Keratinocyte (primary cell): Measurements from ENCODE around the gene GANAB. TPM values are rescaled to one million over a fixed set of nuclear protein-coding genes. Genes with fewer than 3 reads are reported as not detected.
A peak's percentile ranks its signal among the peaks of the same experiment; 100 is the strongest.

ENCODE experiments used
- DNase-seq: peaks from one replicate; pipeline ENCODE4 v3.0.0-alpha.2; 2011; ENCODE audit warnings: low read depth, missing footprints, low spot score
- FAIRE-seq: peaks from 2 replicates; lab custom pipeline; 2011; peaks lifted over from hg19 to GRCh38; lab: Jason Lieb, UNC
- H2AFZ ChIP-seq: 2 replicates; pipeline ENCODE4 v1.6.0; 2012; ENCODE audit warnings: low read length, control low read depth, inconsistent platforms; ENCODE audit not compliant: control insufficient read depth
- H3K27ac ChIP-seq: 2 replicates; pipeline ENCODE4 v1.5.1; 2011; ENCODE audit warnings: low read length; ENCODE audit not compliant: control insufficient read depth, insufficient read depth
- H3K27me3 ChIP-seq: 3 replicates; pipeline ENCODE4 v1.6.0; 2011; ENCODE audit warnings: low read length; ENCODE audit not compliant: control insufficient read depth, insufficient read depth; ENCODE audit errors: extremely low read depth
- H3K36me3 ChIP-seq, 2 experiments: 2 replicates in 1 of 2; 3 replicates in 1 of 2; pipeline ENCODE4 v1.5.1; 2011; ENCODE audit warnings: low read length in 2 of 2, mild to moderate bottlenecking in 1 of 2; ENCODE audit not compliant: control insufficient read depth in 2 of 2, insufficient read depth in 2 of 2; ENCODE audit errors: extremely low read depth in 1 of 2
- H3K4me1 ChIP-seq: 3 replicates; pipeline ENCODE4 v1.5.1; 2011; ENCODE audit warnings: low read length; ENCODE audit not compliant: control insufficient read depth, insufficient read depth; ENCODE audit errors: extremely low read depth
- H3K4me2 ChIP-seq: 3 replicates; pipeline ENCODE4 v1.6.0; 2011; ENCODE audit warnings: low read depth, low read length; ENCODE audit not compliant: control insufficient read depth, insufficient read depth; ENCODE audit errors: extremely low read depth
- H3K4me3 ChIP-seq, 3 experiments: fragments of 200-600 bp in 1 of 3; sonication (generic) in 1 of 3; 2 replicates in 2 of 3; 3 replicates in 1 of 3; pipeline ENCODE4 v1.5.1; 2011 to 2016; ENCODE audit warnings: low read length in 3 of 3, mild to moderate bottlenecking in 3 of 3, control low read depth in 2 of 3, inconsistent platforms in 1 of 3, low read depth in 1 of 3, mixed read lengths in 1 of 3, mixed run types in 1 of 3, moderate library complexity in 1 of 3; ENCODE audit not compliant: control insufficient read depth in 2 of 3, insufficient read depth in 2 of 3; ENCODE audit errors: extremely low read depth in 1 of 3
- H3K79me2 ChIP-seq: 2 replicates; pipeline ENCODE4 v1.6.0; 2012; ENCODE audit warnings: low read length; ENCODE audit not compliant: control insufficient read depth, insufficient read depth
- H3K9ac ChIP-seq: 3 replicates; pipeline ENCODE4 v1.6.0; 2011; ENCODE audit warnings: low read length; ENCODE audit not compliant: control insufficient read depth, insufficient read depth; ENCODE audit errors: extremely low read depth
- H3K9me1 ChIP-seq: 3 replicates; pipeline ENCODE4 v1.6.0; 2011; ENCODE audit warnings: low read length; ENCODE audit not compliant: control insufficient read depth, insufficient read depth; ENCODE audit errors: extremely low read depth
- H3K9me3 ChIP-seq: 2 replicates; pipeline ENCODE4 v1.5.1; 2012; ENCODE audit warnings: low read depth, low read length; ENCODE audit not compliant: control insufficient read depth
- H4K20me1 ChIP-seq: 3 replicates; pipeline ENCODE4 v1.6.0; 2011; ENCODE audit warnings: low read length; ENCODE audit not compliant: control insufficient read depth, insufficient read depth; ENCODE audit errors: extremely low read depth
- CTCF ChIP-seq, 3 experiments: IDR thresholded peaks in 1 of 3; conservative IDR thresholded peaks in 1 of 3; optimal IDR thresholded peaks in 1 of 3; 2 replicates in 2 of 3; 3 replicates in 1 of 3; pipeline versions ENCODE3 to v1.5.1; 2011; ENCODE audit warnings: low read length in 3 of 3, mild to moderate bottlenecking in 3 of 3, moderate library complexity in 2 of 3, control low read depth in 1 of 3, inconsistent platforms in 1 of 3; ENCODE audit not compliant: insufficient read depth in 2 of 3; ENCODE audit errors: extremely low read depth in 1 of 3
- EZH2 ChIP-seq: IDR thresholded peaks from one replicate; pipeline ENCODE4 v1.6.1; 2012; ENCODE audit warnings: inconsistent platforms, mild to moderate bottlenecking, low read length, moderate library complexity
- dilution Hi-C: fragments of 300-500 bp; cut with MboI; formaldehyde crosslinking; loops from one replicate; pipeline ENCODE4 v1.7.0; 2020; ENCODE audit warnings: low sequenced_read_pairs; ENCODE audit not compliant: extremely low pct_ligation_motif_present
- polyA plus RNA-seq, 5 experiments: library from polyadenylated mRNA; depleted of rRNA in 3 of 5; stranded (reverse) in 3 of 5; stranded (forward) in 1 of 5; unstranded in 1 of 5; fragments of >200 nt; gene quantifications; 1 replicate in 1 of 5; 2 replicates in 3 of 5; 3 replicates in 1 of 5; pipeline versions ENCODE4 v1.2.1 to v1.2.3, GENCODE V29; 2011 to 2012; ENCODE audit warnings: missing spikeins in 2 of 5, low read depth in 1 of 5, low replicate concordance in 1 of 5

The GANAB gene
- polyA plus RNA-seq, 1 donor (not counting 4 experiments of a cell fraction or from before 2014, with no cell fraction given), result 153 TPM

- DNase-seq (no peak), FAIRE-seq (no peak)
- Histone ChIP-seq H3K9me3 (no peaks in the 10 kb centered on the region), H3K4me1 (peaks cover 24% of the 10 kb centered on the region), H3K9me1 (no peaks in the 10 kb centered on the region), H3K4me3 (no peak overlapping the region), H3K27ac (no peak overlapping the region), H2AFZ (no peak overlapping the region), H3K9ac (no peak overlapping the region), H3K36me3 (peaks cover 14 to 26% of the 10 kb centered on the region in 2 experiments), H3K4me2 (peak overlapping the region; percentile 81), H3K27me3 (no peaks in the 10 kb centered on the region), H3K79me2 (peaks cover 44% of the 10 kb centered on the region), H4K20me1 (no peaks in the 10 kb centered on the region)
- TF ChIP-seq CTCF (optimal IDR thresholded peaks at IDR 0.05 in 1 of 3, IDR thresholded peaks at IDR 0.05 in 1 of 3, conservative IDR thresholded peaks at IDR 0.05 in 1 of 3; ENCODE audit: extremely low read depth in 1 of 3, insufficient read depth in 2 of 3, low read length in 3 of 3), result no peak
- TF ChIP-seq EZH2, result no peak
- dilution Hi-C loops, result no loop called here
These were observed 26.7 kb upstream of the GANAB start for GRCh38 chr11:62673196-62673525.

GRCh38 chr11:62671608-62672389, 25.4 kb upstream of the GANAB start, which contains the start of the genes LBHD1 and UQCC3:
TSS of gene LBHD1 (minus strand) at chr11:62672267. CDS start at chr11:62670031, 2,236 bp downstream.
TSS of gene UQCC3 (plus strand) at chr11:62671673. CDS start at chr11:62671746, 73 bp downstream.
- Histone ChIP-seq H2AFZ (peak within 1 kb of the TSS; percentile 96), H3K27ac (peak within 1 kb of the TSS; percentile 88), H3K4me1 (peaks cover 20% of the 10 kb centered on the region), H3K27me3 (no peaks in the 10 kb centered on the region), H3K4me2 (peak within 1 kb of the TSS; percentile 81), H3K9ac (peak within 1 kb of the TSS; percentile 93), H3K9me1 (no peaks in the 10 kb centered on the region), H3K9me3 (no peaks in the 10 kb centered on the region), H4K20me1 (peaks cover under 1% of the 10 kb centered on the region), H3K36me3 (peaks cover 16 to 24% of the 10 kb centered on the region in 2 experiments), H3K79me2 (peaks cover 38% of the 10 kb centered on the region), H3K4me3 (peak within 1 kb of the TSS; percentile 79 to 93 (median 91))
- TF ChIP-seq CTCF (optimal IDR thresholded peaks at IDR 0.05 in 1 of 3, IDR thresholded peaks at IDR 0.05 in 1 of 3, conservative IDR thresholded peaks at IDR 0.05 in 1 of 3; ENCODE audit: extremely low read depth in 1 of 3, insufficient read depth in 2 of 3, low read length in 3 of 3), result no peak
- no peak for TF ChIP-seq EZH2
- FAIRE-seq (no peak), DNase-seq (no peak)
- dilution Hi-C loops, result no loop called here
